ENCODE data around the gene MSRB2. TPM values are rescaled to one million over a fixed set of nuclear protein-coding genes. Genes with fewer than 3 reads are reported as not detected.

MSRB2 gene
- total RNA-seq, 3 donors from 2014 or later: 35.1 to 49.8 (median 48.4) TPM

DNA sequence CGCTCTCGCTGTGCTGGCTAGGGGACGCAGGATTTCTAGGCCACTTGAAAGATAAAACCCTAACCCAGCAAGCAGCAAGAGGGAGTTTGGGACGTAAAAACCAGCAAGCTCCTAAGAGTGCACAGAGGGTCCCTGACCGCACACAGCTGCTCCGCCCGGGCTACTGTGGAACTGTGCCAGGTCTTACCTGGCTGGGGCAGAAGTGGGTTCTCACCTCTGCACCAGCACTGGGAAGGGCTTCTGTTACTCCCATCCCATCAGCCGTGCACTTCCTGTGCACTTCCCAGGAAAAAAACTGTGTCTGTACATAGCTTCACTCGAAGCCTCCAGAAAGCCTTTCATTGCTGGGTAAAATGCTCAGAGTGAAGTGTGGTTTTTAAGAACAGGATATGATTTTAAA lies 50.9 kb downstream of the MSRB2 start:
- DNase-seq: no peak
- intact Hi-C loops (cut with DNase I, micrococcal nuclease): no loop called here
- no peak for TF ChIP-seq CTCF (IDR thresholded peaks at IDR 0.05)

DNA sequence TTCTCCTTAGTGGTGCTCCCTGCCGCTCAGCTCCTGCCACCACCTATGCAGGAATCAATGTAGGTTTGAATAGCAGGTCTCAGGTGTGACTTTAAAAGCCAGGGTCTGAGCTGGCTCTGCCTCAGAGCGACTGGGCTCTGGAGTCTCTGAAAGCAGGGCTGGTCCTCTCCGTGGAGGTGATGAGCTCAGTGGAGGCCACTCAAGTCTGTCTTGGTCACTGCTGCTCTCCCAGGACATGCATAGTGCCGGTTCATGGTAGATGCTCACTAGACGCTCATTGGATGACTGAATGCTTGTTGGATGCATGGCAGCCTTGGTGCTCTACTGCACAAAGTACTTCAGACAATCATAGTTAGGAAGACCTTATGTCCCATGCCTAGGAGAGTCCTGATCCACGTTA lies 51.7 kb downstream of the MSRB2 start:
- ATAC-seq (no peak), DNase-seq (no peak)
- Histone ChIP-seq H3K36me3 (ENCODE audit: low read depth) (no peaks in the 10 kb centered on the region), H3K4me3 (no peak overlapping the region), H3K9me3 (no peaks in the 10 kb centered on the region), H3K4me1 (ENCODE audit: low read depth) (no peaks in the 10 kb centered on the region)
- intact Hi-C loops (cut with DNase I, micrococcal nuclease): no loop called here
- TF ChIP-seq CTCF (IDR thresholded peaks at IDR 0.05): no peak

More for the DNA sequence above, 50.9 kb downstream of the MSRB2 start:
- ATAC-seq: no peak
- H3K4me1 ChIP-seq (ENCODE audit: low read depth): no peaks in the 10 kb centered on the region
- no peak overlapping the region for H3K4me3 ChIP-seq
- no peaks in the 10 kb centered on the region for H3K36me3 ChIP-seq (ENCODE audit: low read depth)
- no peaks in the 10 kb centered on the region for H3K9me3 ChIP-seq

DNA sequence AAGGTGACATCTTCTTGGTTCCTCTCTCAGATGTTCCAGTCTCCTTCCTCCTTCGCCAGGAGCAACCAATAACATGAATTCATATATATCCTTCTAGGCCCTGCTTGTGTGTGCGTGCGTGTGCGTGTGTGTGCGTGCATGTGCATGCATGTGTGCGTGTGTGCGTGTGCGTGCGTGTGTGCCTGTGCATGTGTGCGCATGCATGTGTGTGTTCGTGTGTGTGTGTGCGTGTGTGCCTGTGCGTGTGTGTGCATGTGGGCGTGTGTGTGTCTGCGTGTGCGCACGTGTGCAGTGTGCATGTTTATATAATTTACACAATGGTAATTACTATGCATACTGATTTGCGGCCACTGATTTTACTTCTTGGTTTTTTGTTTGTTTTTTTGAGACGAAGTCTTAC lies 52.8 kb downstream of the MSRB2 start:
- DNase-seq: no peak
- no peak for TF ChIP-seq CTCF (IDR thresholded peaks at IDR 0.05)
- H3K4me1 ChIP-seq (ENCODE audit: low read depth): no peaks in the 10 kb centered on the region
- intact Hi-C loops (cut with DNase I, micrococcal nuclease): no loop called here
- ATAC-seq: no peak
- no peaks in the 10 kb centered on the region for H3K36me3 ChIP-seq (ENCODE audit: low read depth)
- H3K4me3 ChIP-seq: no peak overlapping the region
- no peaks in the 10 kb centered on the region for H3K9me3 ChIP-seq

DNA sequence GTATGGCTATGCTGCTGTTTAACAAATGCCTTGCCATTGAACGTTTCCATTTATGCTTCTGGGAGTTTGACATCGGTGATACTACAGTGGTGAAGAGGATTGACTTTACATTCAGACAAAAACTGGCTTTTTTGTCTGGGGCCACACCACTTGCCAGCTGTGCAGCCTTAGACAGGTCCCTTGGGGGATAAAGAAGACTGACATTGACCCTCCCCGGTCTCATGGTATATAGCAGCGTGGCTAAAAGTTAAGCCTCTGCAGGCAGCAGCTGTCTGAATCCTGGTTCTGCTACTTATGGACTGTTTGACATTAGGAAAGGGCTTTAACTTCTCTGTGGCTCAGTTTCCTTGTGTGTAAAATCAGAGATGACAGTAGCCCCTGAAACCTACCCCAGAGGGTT lies 54.7 kb downstream of the MSRB2 start:
- Histone ChIP-seq H3K36me3 (ENCODE audit: low read depth) (no peaks in the 10 kb centered on the region), H3K9me3 (no peaks in the 10 kb centered on the region), H3K4me1 (ENCODE audit: low read depth) (no peaks in the 10 kb centered on the region), H3K4me3 (no peak overlapping the region)
- DNase-seq (no peak), ATAC-seq (no peak)
- intact Hi-C loops (cut with DNase I, micrococcal nuclease): no loop called here
- no peak for TF ChIP-seq CTCF (IDR thresholded peaks at IDR 0.05)

DNA sequence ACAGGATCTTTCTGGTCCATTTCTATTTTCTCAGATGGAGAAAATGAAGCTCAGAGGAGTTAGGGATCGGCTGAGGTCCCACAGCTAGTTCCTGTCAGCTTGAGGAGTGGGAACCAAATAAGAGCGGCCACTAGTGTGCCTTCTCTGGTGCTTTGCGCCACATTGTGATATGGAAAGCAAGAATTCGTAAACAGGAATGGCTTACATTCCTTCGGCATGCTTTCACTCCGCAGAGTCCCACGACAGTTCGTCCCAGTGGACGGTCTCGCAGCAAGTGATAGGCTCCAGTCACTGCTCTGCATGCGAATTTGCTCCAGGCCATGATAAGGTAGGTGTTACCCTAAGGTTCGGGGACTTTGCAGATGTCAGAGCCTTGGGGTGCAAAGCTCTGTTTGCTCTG lies 55.2 kb downstream of the MSRB2 start:
- DNase-seq (no peak), ATAC-seq (no peak)
- H3K9me3 ChIP-seq: no peaks in the 10 kb centered on the region
- H3K36me3 ChIP-seq (ENCODE audit: low read depth): no peaks in the 10 kb centered on the region
- intact Hi-C loops (cut with DNase I, micrococcal nuclease): no loop called here
- H3K4me1 ChIP-seq (ENCODE audit: low read depth): no peaks in the 10 kb centered on the region
- TF ChIP-seq CTCF (IDR thresholded peaks at IDR 0.05): no peak
- H3K4me3 ChIP-seq: no peak overlapping the region

DNA sequence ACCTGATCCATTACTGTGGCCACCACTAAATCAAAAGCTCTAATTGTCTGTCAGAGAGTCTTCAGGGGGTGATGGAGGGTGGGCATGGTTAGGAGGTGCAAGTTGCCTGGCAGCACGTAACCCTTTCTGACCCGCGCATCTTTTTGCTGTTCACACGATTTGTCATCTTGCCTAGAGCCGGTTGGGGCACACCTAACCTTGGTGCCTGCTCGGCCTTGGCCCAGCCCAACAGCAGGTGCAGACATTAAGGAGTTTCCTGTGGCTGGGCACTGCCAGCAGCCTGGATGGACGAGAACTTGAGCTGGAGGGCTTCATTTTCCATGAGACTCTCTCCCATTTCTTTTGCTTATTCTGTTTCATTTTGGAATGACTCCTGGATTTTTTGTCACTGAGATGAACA lies 55.7 kb downstream of the MSRB2 start:
- ATAC-seq: no peak

More for the DNA sequence above, 55.7 kb downstream of the MSRB2 start:
- DNase-seq: no peak
- H3K9me3 ChIP-seq: no peaks in the 10 kb centered on the region
- no peak overlapping the region for H3K4me3 ChIP-seq
- intact Hi-C loops (cut with DNase I, micrococcal nuclease): no loop called here
- no peaks in the 10 kb centered on the region for H3K36me3 ChIP-seq (ENCODE audit: low read depth)
- H3K4me1 ChIP-seq (ENCODE audit: low read depth): no peaks in the 10 kb centered on the region
- TF ChIP-seq CTCF (IDR thresholded peaks at IDR 0.05): no peak
